OCI-LY7 (cell line): ENCODE measurements around the gene CAMSAP2. TPM values are rescaled to one million over a fixed set of nuclear protein-coding genes. Genes with fewer than 3 reads are reported as not detected.

ENCODE experiments used
- BruUV-seq: library from RNA; stranded (reverse); fragments of 400-500 nt; replicated peaks from 2 replicates; lab custom pipeline; 2021; lab: Mats Ljungman, UMichigan
- CTCF ChIA-PET: fragments of 300-600 bp; sonication (Branson Sonifier 250); formaldehyde crosslinking; loops from one replicate; lab custom pipeline; 2022; ENCODE audit warnings: antibody characterized with exemption; ENCODE audit not compliant: unreplicated experiment; lab: Charles Lee
- POLR2A ChIA-PET: fragments of 300-600 bp; sonication (Branson Sonifier 250); formaldehyde crosslinking; loops from one replicate; lab custom pipeline; 2022; ENCODE audit warnings: antibody characterized with exemption; lab: Charles Lee
- DNase-seq: peaks from one replicate; pipeline ENCODE4 v3.0.0-alpha.2; 2015; ENCODE audit warnings: low spot score
- H2AFZ ChIP-seq: fragments of 200-600 bp; sonication (generic), shearing (Covaris generic); 2 replicates; pipeline ENCODE4 v1.6.1; 2014; ENCODE audit warnings: mild to moderate bottlenecking, antibody characterized with exemption, low read length, moderate library complexity
- H3K27ac ChIP-seq: fragments of 200-600 bp; sonication (generic); 2 replicates; pipeline ENCODE4 v1.5.1; 2014; ENCODE audit warnings: mixed run types, low read depth, mild to moderate bottlenecking, moderate library complexity, low read length, inconsistent platforms; ENCODE audit not compliant: poor library complexity, severe bottlenecking
- H3K36me3 ChIP-seq: fragments of 200-600 bp; sonication (generic); 2 replicates; pipeline ENCODE4 v1.6.1; 2014; ENCODE audit warnings: mild to moderate bottlenecking, antibody characterized with exemption, low read length, moderate library complexity, mixed read lengths; ENCODE audit not compliant: insufficient read depth
- H3K4me1 ChIP-seq: fragments of 200-600 bp; sonication (generic); 2 replicates; pipeline ENCODE4 v1.5.1; 2014; ENCODE audit warnings: mild to moderate bottlenecking, low read length; ENCODE audit not compliant: insufficient read depth, poor library complexity, severe bottlenecking
- H3K4me2 ChIP-seq: fragments of 200-600 bp; sonication (generic); 2 replicates; pipeline ENCODE4 v1.6.1; 2014; ENCODE audit warnings: mild to moderate bottlenecking, low read length
- H3K4me3 ChIP-seq: fragments of 200-600 bp; sonication (generic); 2 replicates; pipeline ENCODE4 v1.5.1; 2014; ENCODE audit warnings: mild to moderate bottlenecking, low read depth, low read length; ENCODE audit not compliant: poor library complexity, severe bottlenecking
- H3K79me2 ChIP-seq: fragments of 200-600 bp; sonication (generic); 2 replicates; pipeline ENCODE4 v1.6.1; 2016; ENCODE audit warnings: low read depth, mild to moderate bottlenecking, low read length, moderate library complexity, mixed read lengths; ENCODE audit not compliant: insufficient read depth
- H3K9me2 ChIP-seq: fragments of 200-600 bp; sonication (generic); 2 replicates; pipeline ENCODE4 v1.6.1; 2016; ENCODE audit warnings: mild to moderate bottlenecking, low read length, mixed read lengths; ENCODE audit not compliant: insufficient read depth
- H3K9me3 ChIP-seq: fragments of 200-600 bp; sonication (generic); 2 replicates; pipeline ENCODE4 v1.6.1; 2014; ENCODE audit warnings: mild to moderate bottlenecking, mixed run types, low read length, mixed read lengths
- H4K20me1 ChIP-seq: fragments of 200-600 bp; sonication (generic); 2 replicates; pipeline ENCODE4 v1.6.1; 2014; ENCODE audit warnings: mild to moderate bottlenecking, antibody characterized with exemption, low read length, moderate library complexity, mixed read lengths; ENCODE audit not compliant: insufficient read depth
- CTCF ChIP-seq: fragments of 200-600 bp; sonication (generic); conservative IDR thresholded peaks from 2 replicates; pipeline ENCODE4 v1.5.1; 2014; ENCODE audit warnings: mild to moderate bottlenecking, antibody characterized with exemption, low read length, moderate library complexity, mixed read lengths
- EZH2phosphoT487 ChIP-seq: fragments of 200-600 bp; sonication (generic); IDR thresholded peaks from 2 replicates; pipeline ENCODE4 v1.6.1; 2018; ENCODE audit warnings: low read depth, borderline replicate concordance, mild to moderate bottlenecking, mixed run types, antibody characterized with exemption, low read length, moderate library complexity, mixed read lengths
- intact Hi-C: fragments of 100-400 bp; cut with micrococcal nuclease; formaldehyde crosslinking; loops from one replicate; pipeline ENCODE4 v1.10.0; 2022; ENCODE audit not compliant: unreplicated experiment
- total RNA-seq, 2 experiments: library from RNA; depleted of rRNA in 1 of 2; stranded (reverse); fragments of >200 nt in 1 of 2; shearing (Covaris generic) in 1 of 2; gene quantifications; 2 replicates each; pipeline ENCODE4 v1.2.3, GENCODE V29; 2014 to 2022

CAMSAP2 gene
- total RNA-seq, 2 experiments from 2014 or later, result 9.2 to 14.9 TPM

- no peak for TF ChIP-seq CTCF
- TF ChIP-seq EZH2phosphoT487, result no peak
- H3K9me3 ChIP-seq, result no peaks in the 10 kb centered on the region
- BruUV-seq, result no TSS peak
- H3K36me3 ChIP-seq, result no peaks in the 10 kb centered on the region
- no peaks in the 10 kb centered on the region for H3K79me2 ChIP-seq
- H3K4me2 ChIP-seq, result no peak overlapping the region
- no peak overlapping the region for H3K27ac ChIP-seq
- no peaks in the 10 kb centered on the region for H3K4me1 ChIP-seq
- ChIA-PET POLR2A (interaction anchor here (0.8 kb wide), 1 partner anchor 19 kb away, joined by 3 read pairs; no protein-coding TSS in a partner anchor), CTCF (no interaction called here)
- DNase-seq, result no peak
- no peaks in the 10 kb centered on the region for H4K20me1 ChIP-seq
- H2AFZ ChIP-seq, result no peak overlapping the region
- H3K4me3 ChIP-seq, result no peak overlapping the region
- H3K9me2 ChIP-seq, result no peaks in the 10 kb centered on the region
- intact Hi-C loops, result no loop called here
Observed at GRCh38 chr1:200707116-200707515, 31.6 kb upstream of the CAMSAP2 start.

- Histone ChIP-seq H3K79me2 (no peaks in the 10 kb centered on the region), H4K20me1 (no peaks in the 10 kb centered on the region)
Observed at GRCh38 chr1:200708161-200708560, 30.5 kb upstream of the CAMSAP2 start.

More at GRCh38 chr1:200708161-200708560, 30.5 kb upstream of the CAMSAP2 start:
- POLR2A ChIA-PET, result interaction anchor here (0.7 kb wide), 1 partner anchor 12 kb away, joined by 3 read pairs; no protein-coding TSS in a partner anchor
- Histone ChIP-seq H3K9me3 (no peaks in the 10 kb centered on the region), H3K36me3 (no peaks in the 10 kb centered on the region), H3K27ac (no peak overlapping the region), H3K4me2 (no peak overlapping the region), H3K4me1 (no peaks in the 10 kb centered on the region), H3K4me3 (no peak overlapping the region), H3K9me2 (no peaks in the 10 kb centered on the region), H2AFZ (no peak overlapping the region)
- intact Hi-C loops, result no loop called here
- TF ChIP-seq CTCF (no peak), EZH2phosphoT487 (no peak)
- CTCF ChIA-PET, result no interaction called here
- no TSS peak for BruUV-seq
- DNase-seq, result no peak
